Keratinocyte (primary cell): ENCODE results near the gene RNASE8. TPM values are rescaled to one million over a fixed set of nuclear protein-coding genes. Genes with fewer than 3 reads are reported as not detected.

Experiments used
- DNase-seq: peaks from one replicate; pipeline ENCODE4 v3.0.0-alpha.2; 2011; ENCODE audit warnings: low read depth, missing footprints, low spot score
- FAIRE-seq: peaks from 2 replicates; lab custom pipeline; 2011; peaks lifted over from hg19 to GRCh38; lab: Jason Lieb, UNC
- H2AFZ ChIP-seq: 2 replicates; pipeline ENCODE4 v1.6.0; 2012; ENCODE audit warnings: low read length, control low read depth, inconsistent platforms; ENCODE audit not compliant: control insufficient read depth
- H3K27ac ChIP-seq: 2 replicates; pipeline ENCODE4 v1.5.1; 2011; ENCODE audit warnings: low read length; ENCODE audit not compliant: control insufficient read depth, insufficient read depth
- H3K27me3 ChIP-seq: 3 replicates; pipeline ENCODE4 v1.6.0; 2011; ENCODE audit warnings: low read length; ENCODE audit not compliant: control insufficient read depth, insufficient read depth; ENCODE audit errors: extremely low read depth
- H3K36me3 ChIP-seq, 2 experiments: 2 replicates in 1 of 2; 3 replicates in 1 of 2; pipeline ENCODE4 v1.5.1; 2011; ENCODE audit warnings: low read length in 2 of 2, mild to moderate bottlenecking in 1 of 2; ENCODE audit not compliant: control insufficient read depth in 2 of 2, insufficient read depth in 2 of 2; ENCODE audit errors: extremely low read depth in 1 of 2
- H3K4me1 ChIP-seq: 3 replicates; pipeline ENCODE4 v1.5.1; 2011; ENCODE audit warnings: low read length; ENCODE audit not compliant: control insufficient read depth, insufficient read depth; ENCODE audit errors: extremely low read depth
- H3K4me2 ChIP-seq: 3 replicates; pipeline ENCODE4 v1.6.0; 2011; ENCODE audit warnings: low read depth, low read length; ENCODE audit not compliant: control insufficient read depth, insufficient read depth; ENCODE audit errors: extremely low read depth
- H3K4me3 ChIP-seq, 3 experiments: fragments of 200-600 bp in 1 of 3; sonication (generic) in 1 of 3; 2 replicates in 2 of 3; 3 replicates in 1 of 3; pipeline ENCODE4 v1.5.1; 2011 to 2016; ENCODE audit warnings: low read length in 3 of 3, mild to moderate bottlenecking in 3 of 3, control low read depth in 2 of 3, inconsistent platforms in 1 of 3, low read depth in 1 of 3, mixed read lengths in 1 of 3, mixed run types in 1 of 3, moderate library complexity in 1 of 3; ENCODE audit not compliant: control insufficient read depth in 2 of 3, insufficient read depth in 2 of 3; ENCODE audit errors: extremely low read depth in 1 of 3
- H3K79me2 ChIP-seq: 2 replicates; pipeline ENCODE4 v1.6.0; 2012; ENCODE audit warnings: low read length; ENCODE audit not compliant: control insufficient read depth, insufficient read depth
- H3K9ac ChIP-seq: 3 replicates; pipeline ENCODE4 v1.6.0; 2011; ENCODE audit warnings: low read length; ENCODE audit not compliant: control insufficient read depth, insufficient read depth; ENCODE audit errors: extremely low read depth
- H3K9me1 ChIP-seq: 3 replicates; pipeline ENCODE4 v1.6.0; 2011; ENCODE audit warnings: low read length; ENCODE audit not compliant: control insufficient read depth, insufficient read depth; ENCODE audit errors: extremely low read depth
- H3K9me3 ChIP-seq: 2 replicates; pipeline ENCODE4 v1.5.1; 2012; ENCODE audit warnings: low read depth, low read length; ENCODE audit not compliant: control insufficient read depth
- H4K20me1 ChIP-seq: 3 replicates; pipeline ENCODE4 v1.6.0; 2011; ENCODE audit warnings: low read length; ENCODE audit not compliant: control insufficient read depth, insufficient read depth; ENCODE audit errors: extremely low read depth
- EZH2 ChIP-seq: IDR thresholded peaks from one replicate; pipeline ENCODE4 v1.6.1; 2012; ENCODE audit warnings: inconsistent platforms, mild to moderate bottlenecking, low read length, moderate library complexity
- dilution Hi-C: fragments of 300-500 bp; cut with MboI; formaldehyde crosslinking; loops from one replicate; pipeline ENCODE4 v1.7.0; 2020; ENCODE audit warnings: low sequenced_read_pairs; ENCODE audit not compliant: extremely low pct_ligation_motif_present
- polyA plus RNA-seq, 5 experiments: library from polyadenylated mRNA; depleted of rRNA in 3 of 5; stranded (reverse) in 3 of 5; stranded (forward) in 1 of 5; unstranded in 1 of 5; fragments of >200 nt; gene quantifications; 1 replicate in 1 of 5; 2 replicates in 3 of 5; 3 replicates in 1 of 5; pipeline versions ENCODE4 v1.2.1 to v1.2.3, GENCODE V29; 2011 to 2012; ENCODE audit warnings: missing spikeins in 2 of 5, low read depth in 1 of 5, low replicate concordance in 1 of 5
- TF ChIP-seq, protein P1 (sequence below), 3 experiments: IDR thresholded peaks in 1 of 3; conservative IDR thresholded peaks in 1 of 3; optimal IDR thresholded peaks in 1 of 3; 2 replicates in 2 of 3; 3 replicates in 1 of 3; pipeline versions ENCODE3 to v1.5.1; 2011; ENCODE audit warnings: low read length in 3 of 3, mild to moderate bottlenecking in 3 of 3, moderate library complexity in 2 of 3, control low read depth in 1 of 3, inconsistent platforms in 1 of 3; ENCODE audit not compliant: insufficient read depth in 2 of 3; ENCODE audit errors: extremely low read depth in 1 of 3

The RNASE8 gene
- polyA plus RNA-seq, 1 donor (not counting 4 experiments of a cell fraction or from before 2014, with no cell fraction given) = not detected

DNA sequence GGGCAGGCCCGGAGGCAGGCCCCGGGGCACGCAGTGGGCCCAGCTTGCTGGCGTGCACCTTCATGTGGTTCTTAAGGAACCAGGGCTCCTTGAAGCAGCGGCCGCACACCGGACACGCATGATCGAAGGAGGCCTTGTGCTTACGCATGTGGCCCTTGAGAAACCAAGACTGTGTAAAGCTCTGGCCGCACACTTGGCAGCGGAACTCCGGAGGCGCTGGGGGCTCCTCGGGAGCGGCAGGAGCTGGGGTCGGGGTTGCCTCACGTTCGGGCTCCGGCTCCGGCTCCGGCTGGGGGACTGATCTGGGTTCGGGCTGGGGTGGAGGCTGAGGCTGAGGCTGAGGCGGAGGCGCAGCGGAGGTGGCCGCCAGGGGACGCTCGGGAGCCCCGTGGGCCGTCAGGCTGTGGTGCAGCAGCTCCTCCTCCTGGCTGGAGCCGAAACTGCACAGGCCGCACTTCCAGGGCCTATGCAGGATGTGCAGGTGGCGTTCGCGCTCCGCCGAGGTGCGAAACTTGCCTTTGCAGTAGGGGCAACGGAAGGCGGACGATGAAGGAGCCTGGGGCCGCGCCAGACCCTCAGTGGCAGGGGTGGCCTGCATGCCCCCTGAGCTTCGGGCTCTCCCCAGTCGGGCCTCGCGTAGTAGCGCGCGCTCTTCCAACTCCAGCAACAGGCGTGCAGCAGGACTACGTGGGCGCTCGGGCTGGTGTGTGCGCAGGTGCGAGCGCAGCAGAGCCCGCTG, 34.8 kb downstream of the RNASE8 start:
- Histone ChIP-seq H3K9me1 (no peaks in the 10 kb centered on the region), H3K36me3 (peaks cover 17 to 23% of the 10 kb centered on the region in 2 experiments), H3K4me1 (peaks cover 14% of the 10 kb centered on the region), H4K20me1 (peaks cover 4% of the 10 kb centered on the region), H3K27ac (no peak overlapping the region), H3K27me3 (no peaks in the 10 kb centered on the region), H3K79me2 (peaks cover 23% of the 10 kb centered on the region), H3K9me3 (no peaks in the 10 kb centered on the region), H3K4me3 (no peak overlapping the region), H3K9ac (no peak overlapping the region), H3K4me2 (no peak overlapping the region), H2AFZ (no peak overlapping the region)
- dilution Hi-C loops = no loop called here
- no peak for DNase-seq
- no peak for TF ChIP-seq EZH2
- TF ChIP-seq, protein P1, sequence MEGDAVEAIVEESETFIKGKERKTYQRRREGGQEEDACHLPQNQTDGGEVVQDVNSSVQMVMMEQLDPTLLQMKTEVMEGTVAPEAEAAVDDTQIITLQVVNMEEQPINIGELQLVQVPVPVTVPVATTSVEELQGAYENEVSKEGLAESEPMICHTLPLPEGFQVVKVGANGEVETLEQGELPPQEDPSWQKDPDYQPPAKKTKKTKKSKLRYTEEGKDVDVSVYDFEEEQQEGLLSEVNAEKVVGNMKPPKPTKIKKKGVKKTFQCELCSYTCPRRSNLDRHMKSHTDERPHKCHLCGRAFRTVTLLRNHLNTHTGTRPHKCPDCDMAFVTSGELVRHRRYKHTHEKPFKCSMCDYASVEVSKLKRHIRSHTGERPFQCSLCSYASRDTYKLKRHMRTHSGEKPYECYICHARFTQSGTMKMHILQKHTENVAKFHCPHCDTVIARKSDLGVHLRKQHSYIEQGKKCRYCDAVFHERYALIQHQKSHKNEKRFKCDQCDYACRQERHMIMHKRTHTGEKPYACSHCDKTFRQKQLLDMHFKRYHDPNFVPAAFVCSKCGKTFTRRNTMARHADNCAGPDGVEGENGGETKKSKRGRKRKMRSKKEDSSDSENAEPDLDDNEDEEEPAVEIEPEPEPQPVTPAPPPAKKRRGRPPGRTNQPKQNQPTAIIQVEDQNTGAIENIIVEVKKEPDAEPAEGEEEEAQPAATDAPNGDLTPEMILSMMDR (optimal IDR thresholded peaks at IDR 0.05 in 1 of 3, IDR thresholded peaks at IDR 0.05 in 1 of 3, conservative IDR thresholded peaks at IDR 0.05 in 1 of 3; ENCODE audit: extremely low read depth in 1 of 3, insufficient read depth in 2 of 3, low read length in 3 of 3) = peak; percentile 100
- no peak for FAIRE-seq

DNA sequence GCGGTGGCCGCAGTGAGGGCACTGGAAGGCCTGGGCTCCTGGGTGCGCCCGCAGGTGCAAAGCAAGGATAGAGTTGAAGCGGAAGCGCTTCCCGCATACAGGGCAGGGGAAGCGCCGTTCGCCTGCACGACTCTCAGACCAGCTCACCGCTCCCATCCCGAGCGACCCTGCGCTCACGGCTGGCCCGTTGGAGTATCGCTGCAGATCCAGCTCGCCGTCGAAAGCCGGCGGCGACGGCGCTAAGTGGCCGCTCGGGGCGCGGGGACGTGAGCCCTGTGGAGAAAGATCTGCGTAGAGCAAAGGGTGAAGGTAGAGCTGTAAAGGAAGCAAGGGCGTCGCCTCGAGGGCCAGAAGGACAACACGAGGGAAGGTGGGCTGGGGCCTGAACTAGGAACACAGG, 35.4 kb downstream of the RNASE8 start:
- no peaks in the 10 kb centered on the region for H3K27me3 ChIP-seq
- H3K9ac ChIP-seq = no peak overlapping the region
- peaks cover 14% of the 10 kb centered on the region for H3K4me1 ChIP-seq
- DNase-seq = no peak
- no peak for FAIRE-seq
- TF ChIP-seq EZH2 = no peak
- TF ChIP-seq, protein P1 (optimal IDR thresholded peaks at IDR 0.05 in 1 of 3, IDR thresholded peaks at IDR 0.05 in 1 of 3, conservative IDR thresholded peaks at IDR 0.05 in 1 of 3; ENCODE audit: extremely low read depth in 1 of 3, insufficient read depth in 2 of 3, low read length in 3 of 3) = no peak
- H3K9me1 ChIP-seq = no peaks in the 10 kb centered on the region
- dilution Hi-C loops = no loop called here
- H3K9me3 ChIP-seq = no peaks in the 10 kb centered on the region
- H3K36me3 ChIP-seq = peaks cover 17 to 23% of the 10 kb centered on the region in 2 experiments
- peaks cover 24% of the 10 kb centered on the region for H3K79me2 ChIP-seq
- H2AFZ ChIP-seq = no peak overlapping the region
- no peak overlapping the region for H3K4me3 ChIP-seq
- H3K4me2 ChIP-seq = no peak overlapping the region
- peaks cover 4% of the 10 kb centered on the region for H4K20me1 ChIP-seq
- H3K27ac ChIP-seq = no peak overlapping the region
